Muscle of back (tissue), 11 donors: ENCODE data around the gene DISP2. TPM values are rescaled to one million over a fixed set of nuclear protein-coding genes. Genes with fewer than 3 reads are reported as not detected.

Experiments
- DNase-seq, 3 donors: peaks; one replicate each; pipeline versions ENCODE4 v3.0.0 to v3.0.0-alpha.2; 2013
- polyA plus RNA-seq, 10 donors: library from polyadenylated mRNA; unstranded; fragments of 120-200 nt; gene quantifications; one replicate each; pipeline ENCODE4 v1.2.1, GENCODE V29; 2013; ENCODE audit not compliant: insufficient read length in 10 of 10

Gene DISP2
- polyA plus RNA-seq, 10 donors, result 0.25 to 3.9 (median 1.5) TPM

DNA sequence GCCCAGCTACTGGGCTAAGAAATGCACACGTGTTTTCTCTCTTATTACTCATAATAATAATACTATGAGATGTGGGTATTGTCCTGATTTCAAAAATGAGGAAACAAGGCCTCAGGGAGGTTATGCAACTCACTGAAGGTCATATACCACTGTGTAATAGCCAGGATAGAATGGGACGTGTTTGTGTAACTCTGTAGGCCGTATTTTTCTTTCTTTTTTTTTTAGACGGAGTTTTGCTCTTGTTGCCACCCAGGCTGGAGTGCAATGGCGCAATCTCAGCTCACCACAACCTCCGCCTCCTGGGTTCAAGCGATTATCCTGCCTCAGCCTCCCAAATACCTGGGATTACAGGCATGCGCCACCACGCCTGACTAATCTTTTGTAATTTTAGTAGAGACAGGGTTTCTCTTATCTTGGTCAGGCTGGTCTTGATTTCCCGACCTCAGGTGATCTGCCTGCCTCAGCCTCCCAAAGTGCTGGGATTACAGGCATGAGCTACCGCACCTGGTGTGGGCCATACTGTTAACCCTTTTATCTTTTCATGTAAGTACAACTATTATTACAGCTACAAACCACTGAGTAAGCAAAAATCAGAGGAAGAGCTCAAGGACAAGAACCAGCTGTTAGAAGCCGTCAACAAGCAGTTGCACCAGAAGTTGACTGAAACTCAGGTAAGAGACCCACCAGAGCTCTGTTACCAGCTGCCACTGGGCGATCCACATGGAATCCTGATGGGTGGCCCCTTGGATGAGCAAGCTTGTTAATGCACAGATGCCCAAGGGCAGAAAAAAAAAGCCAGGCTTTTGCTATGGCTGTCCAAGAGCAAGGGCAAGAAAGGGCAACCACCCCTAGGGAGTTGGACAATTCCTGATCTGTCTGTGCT is 31.2 kb downstream of the DISP2 start:
- DNase-seq, result no peak

DNA sequence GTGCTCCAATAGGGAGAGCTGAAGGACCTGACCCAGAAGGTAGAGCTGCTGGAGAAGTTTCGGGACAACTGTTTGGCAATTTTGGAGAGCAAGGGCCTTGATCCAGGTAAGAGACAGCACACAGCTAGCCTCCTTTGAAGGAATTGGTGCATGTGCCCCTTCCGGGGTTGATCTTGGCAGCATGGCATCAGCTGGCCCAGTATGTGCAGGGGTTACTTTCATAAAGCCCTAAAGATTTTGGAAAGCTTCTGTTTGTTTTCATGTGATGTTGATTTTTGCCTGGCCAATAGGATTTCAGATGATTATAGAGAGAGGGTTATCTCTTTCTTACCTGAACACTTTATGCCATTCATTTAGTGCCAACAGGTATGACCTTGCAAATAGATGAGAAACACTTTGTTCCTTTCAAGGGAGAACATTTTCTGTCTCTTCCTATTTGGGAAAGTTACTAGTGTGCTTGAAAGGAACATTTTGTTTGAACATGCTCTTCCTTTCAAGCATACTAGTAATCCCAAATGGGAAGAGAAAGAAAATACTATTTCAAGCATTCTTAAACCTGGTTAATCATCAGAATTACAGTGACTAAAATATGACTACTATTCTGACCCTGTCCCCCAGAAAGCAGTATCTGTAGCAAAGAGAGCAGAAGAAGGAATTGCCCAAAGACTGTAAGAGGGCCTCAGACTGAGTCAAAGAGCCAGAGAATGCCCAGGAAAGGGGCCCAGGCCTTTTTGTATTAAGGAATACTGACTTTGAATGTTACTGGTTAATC is 32.0 kb downstream of the DISP2 start:
- no peak for DNase-seq

- no peak for DNase-seq
Measured at GRCh38 chr15:40392986-40393948, 35.2 kb downstream of the DISP2 start.

GRCh38 chr15:40397688-40398412 is 39.8 kb downstream of the DISP2 start:
- no peak for DNase-seq

DNA sequence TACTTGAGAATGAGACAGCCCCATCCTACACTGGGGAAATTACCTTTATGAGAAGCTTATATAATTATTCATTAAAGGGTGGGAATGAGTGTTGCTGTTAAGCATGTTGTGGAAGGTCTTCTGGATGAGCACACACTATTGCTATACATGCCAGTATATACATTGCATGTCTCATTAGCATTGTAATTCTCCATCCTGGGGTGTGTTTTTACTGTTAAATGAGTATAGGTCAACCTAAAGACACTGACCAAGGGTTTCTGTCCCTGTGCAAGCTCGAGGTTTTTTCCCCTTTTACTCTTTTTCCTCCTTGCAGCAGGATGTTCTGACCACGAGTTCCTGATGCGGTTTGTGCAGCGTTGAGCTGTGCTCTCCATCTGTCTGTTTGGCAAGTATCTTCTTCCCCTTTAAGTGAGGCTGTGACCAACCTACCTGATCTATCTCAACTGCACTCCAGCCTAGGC is 40.4 kb downstream of the DISP2 start:
- DNase-seq, result peak in 1 of 3 donors; percentile 28

DNA sequence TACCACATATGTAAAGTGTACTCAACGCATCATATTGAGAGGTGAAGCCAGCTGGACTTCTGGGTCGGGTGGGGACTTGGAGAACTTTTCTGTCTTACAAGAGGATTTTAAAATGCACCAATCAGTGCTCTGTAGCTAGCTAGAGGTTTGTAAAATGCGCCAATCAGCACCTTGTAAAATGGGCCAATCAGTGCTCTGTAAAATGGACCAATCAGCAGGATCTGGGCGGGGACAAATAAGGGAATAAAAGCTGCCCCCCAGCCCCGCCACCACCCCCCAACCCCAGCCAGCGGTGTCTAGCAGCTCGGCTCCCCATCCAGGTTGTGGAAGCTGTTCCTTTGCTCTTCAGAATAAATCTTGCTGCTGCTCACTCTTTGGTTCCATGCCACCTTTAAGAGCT is 41.4 kb downstream of the DISP2 start:
- no peak for DNase-seq

- peak; percentile 93 to 96 (median 94) for DNase-seq
Measured at GRCh38 chr15:40405501-40406381, 47.7 kb downstream of the DISP2 start, which contains the start of gene IVD. Gene IVD, plus strand, starts transcription at chr15:40405795. Its CDS starts 33 bp downstream, at chr15:40405828.

- DNase-seq, result no peak
Measured at GRCh38 chr15:40407330-40407990, 49.4 kb downstream of the DISP2 start.

DNA sequence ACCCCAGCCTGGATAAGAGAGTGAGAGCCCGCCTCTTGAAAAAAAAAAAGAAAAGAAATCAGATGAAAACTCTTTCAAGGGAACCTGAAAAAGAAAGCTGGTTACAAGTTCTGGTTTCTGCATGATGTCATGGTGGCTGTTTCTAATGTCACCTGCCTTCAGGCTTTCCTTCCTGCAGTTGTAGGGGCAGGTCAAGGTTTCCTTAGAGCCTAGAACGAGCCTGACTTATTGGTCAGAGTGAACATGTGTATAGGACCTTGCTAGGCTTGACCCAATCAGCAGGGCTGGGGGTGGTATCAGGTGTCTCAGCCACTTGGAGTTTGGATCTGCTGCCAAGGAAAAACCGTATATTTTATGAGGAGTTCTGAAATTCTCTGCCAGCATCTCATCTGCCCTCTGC is 51.3 kb downstream of the DISP2 start:
- no peak for DNase-seq

DNA sequence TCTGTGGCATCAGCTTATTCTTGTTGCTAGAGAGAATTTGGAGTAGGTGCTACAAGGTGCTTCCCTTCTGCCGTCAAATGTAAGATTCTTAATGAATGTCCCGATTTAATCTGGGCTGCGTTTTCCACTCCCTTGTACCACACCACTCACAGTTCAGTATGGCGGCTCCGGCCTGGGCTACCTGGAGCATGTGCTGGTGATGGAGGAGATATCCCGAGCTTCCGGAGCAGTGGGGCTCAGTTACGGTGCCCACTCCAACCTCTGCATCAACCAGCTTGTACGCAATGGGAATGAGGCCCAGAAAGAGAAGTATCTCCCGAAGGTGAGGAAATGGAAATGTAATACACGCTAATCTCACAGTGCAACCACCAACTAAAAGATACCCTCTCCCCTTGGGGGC is 52.5 kb downstream of the DISP2 start:
- no peak for DNase-seq

DNA sequence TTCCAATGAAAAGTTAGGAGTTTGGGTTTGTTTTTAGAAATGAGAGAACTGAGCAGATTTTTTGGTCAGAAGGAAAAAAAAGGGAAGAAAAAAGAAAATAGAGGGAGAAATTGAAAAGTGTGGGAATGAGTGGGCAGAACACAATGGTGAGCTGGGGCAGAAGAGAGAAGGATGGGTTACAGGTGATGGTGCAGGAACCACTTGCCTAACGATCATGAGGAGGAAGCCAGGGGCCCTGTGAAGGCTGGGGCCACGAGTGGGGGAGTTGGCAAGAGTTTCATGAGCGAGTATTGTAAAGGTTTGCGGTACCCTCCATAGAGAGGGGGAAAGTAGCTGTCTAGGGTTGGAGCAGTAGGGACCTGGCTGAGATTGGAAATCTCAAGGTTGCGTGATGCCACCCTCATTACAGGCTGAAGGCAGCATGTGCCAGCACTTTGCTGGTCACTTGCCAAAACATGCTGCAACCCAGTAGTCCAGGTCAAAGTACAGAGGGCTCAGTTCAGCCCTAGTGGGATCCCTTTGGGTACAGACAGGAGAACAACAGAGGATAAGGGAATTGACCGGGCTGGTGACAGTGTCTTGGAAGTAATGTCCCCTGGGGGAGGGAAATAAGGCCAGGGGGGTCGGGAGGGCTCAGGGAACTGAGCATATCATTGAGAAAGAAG is 54.2 kb downstream of the DISP2 start:
- DNase-seq, result no peak

DNA sequence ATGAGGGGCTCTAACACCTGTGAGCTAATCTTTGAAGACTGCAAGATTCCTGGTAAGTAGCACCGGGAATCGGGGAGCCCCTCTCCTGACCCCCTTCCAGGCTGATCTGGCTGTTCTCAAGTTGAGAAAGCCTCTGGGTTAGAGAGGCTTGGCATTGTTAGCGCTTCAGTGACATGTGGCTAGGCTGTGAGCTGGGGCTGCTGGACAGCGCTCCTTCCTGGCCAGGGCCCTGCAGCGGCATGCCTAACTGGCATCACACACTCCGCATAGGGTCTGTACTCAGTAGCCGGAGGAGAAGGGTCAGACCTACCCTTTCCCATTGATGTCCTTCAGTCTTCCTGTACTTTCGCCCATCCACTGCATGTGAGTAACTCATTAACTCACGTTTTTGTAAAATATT is 55.0 kb downstream of the DISP2 start:
- DNase-seq, result no peak

DNA sequence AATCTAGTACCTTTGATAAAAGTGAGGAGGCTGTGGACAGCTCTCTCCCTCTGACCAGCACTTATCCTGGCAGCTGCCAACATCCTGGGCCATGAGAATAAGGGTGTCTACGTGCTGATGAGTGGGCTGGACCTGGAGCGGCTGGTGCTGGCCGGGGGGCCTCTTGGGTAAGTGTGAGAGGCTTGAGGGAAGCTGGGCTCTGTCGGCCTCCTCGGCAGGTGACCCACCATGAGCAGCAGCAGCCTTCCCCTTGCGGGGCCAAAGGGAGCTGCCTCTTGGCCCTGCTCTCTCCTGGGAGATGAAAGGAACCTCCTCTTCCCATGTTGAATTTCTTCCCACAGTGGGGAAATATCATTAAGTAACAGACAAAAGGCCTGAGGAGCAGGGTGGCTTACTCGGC is 56.8 kb downstream of the DISP2 start:
- DNase-seq, result no peak

GRCh38 chr15:40415226-40415625 is 57.2 kb downstream of the DISP2 start:
- no peak for DNase-seq

DNA sequence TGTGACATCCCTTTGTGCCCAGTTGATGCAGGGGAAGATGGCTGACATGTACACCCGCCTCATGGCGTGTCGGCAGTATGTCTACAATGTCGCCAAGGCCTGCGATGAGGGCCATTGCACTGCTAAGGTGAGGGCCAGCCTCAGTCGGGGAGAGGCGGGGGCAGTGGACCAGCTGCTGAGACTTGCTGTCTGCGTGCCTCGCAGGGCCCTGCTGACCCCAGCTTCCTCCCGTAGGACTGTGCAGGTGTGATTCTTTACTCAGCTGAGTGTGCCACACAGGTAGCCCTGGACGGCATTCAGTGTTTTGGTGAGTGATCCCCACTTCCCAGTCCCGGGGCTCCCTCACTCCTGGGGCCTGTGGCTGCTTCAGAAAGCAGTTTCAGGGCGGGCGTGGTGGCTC is 58.0 kb downstream of the DISP2 start:
- DNase-seq, result no peak

- no peak for DNase-seq
Measured at GRCh38 chr15:40418126-40418525, 60.1 kb downstream of the DISP2 start.

- DNase-seq, result no peak
Measured at GRCh38 chr15:40420071-40420713, 62.2 kb downstream of the DISP2 start.

DNA sequence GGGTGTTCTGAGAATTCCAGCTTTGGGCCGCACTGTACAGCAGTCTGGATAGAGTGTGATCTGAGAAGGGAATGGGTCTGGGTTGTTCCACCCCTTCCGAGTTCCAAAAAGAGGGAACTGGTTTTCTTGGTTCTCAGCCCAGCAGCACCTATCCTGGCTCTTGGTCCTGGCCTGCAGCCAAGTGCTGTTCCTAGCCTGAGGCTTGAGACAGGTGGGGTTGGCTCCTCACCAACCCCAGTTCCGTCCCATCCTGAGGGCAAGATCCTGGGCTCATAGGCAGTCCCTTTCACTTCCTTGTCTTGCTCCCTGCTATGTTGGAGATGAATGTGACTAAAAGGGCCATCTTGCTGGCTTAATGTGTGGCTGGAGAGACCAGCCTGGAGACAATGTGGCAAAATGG is 62.8 kb downstream of the DISP2 start:
- no peak for DNase-seq
